GM18870 (cell line): ENCODE data around the gene FIP1L1.
"Not testable (repeated sequence)": the region's sequence is repeated elsewhere in the genome, so short reads cannot be mapped to it uniquely, and the experiment has no call there.

ENCODE experiments used
- ATAC-seq: cut with Tn5 transposase; IDR thresholded peaks from one replicate; pipeline ENCODE4 v1.9.1; 2021; ENCODE audit warnings: moderate library complexity; ENCODE audit not compliant: unreplicated experiment

FIP1L1 gene

GRCh38 chr4:53466576-53466975, 89.1 kb downstream of the FIP1L1 start:
- ATAC-seq = not testable (repeated sequence)

- no peak for ATAC-seq
Observed at GRCh38 chr4:53476232-53477037, 99.0 kb downstream of the FIP1L1 start.

- no peak for ATAC-seq
Observed at GRCh38 chr4:53477038-53477565, 99.7 kb downstream of the FIP1L1 start.

GRCh38 chr4:53477636-53478035, 100.2 kb downstream of the FIP1L1 start:
- ATAC-seq = no peak

- ATAC-seq = no peak
Observed at GRCh38 chr4:53478671-53479456, 101.4 kb downstream of the FIP1L1 start.

- no peak for ATAC-seq
Observed at GRCh38 chr4:53479736-53480525, 102.5 kb downstream of the FIP1L1 start.

- ATAC-seq = no peak
Observed at GRCh38 chr4:53480909-53481308, 103.5 kb downstream of the FIP1L1 start.

GRCh38 chr4:53481586-53481985, 104.1 kb downstream of the FIP1L1 start:
- ATAC-seq = no peak

GRCh38 chr4:53483250-53483649, 105.8 kb downstream of the FIP1L1 start:
- no peak for ATAC-seq

GRCh38 chr4:53484911-53485657, 107.6 kb downstream of the FIP1L1 start:
- ATAC-seq = no peak

GRCh38 chr4:53485658-53486040, 108.2 kb downstream of the FIP1L1 start:
- no peak for ATAC-seq

- no peak for ATAC-seq
Observed at GRCh38 chr4:53487766-53488165, 110.3 kb downstream of the FIP1L1 start.

- no peak for ATAC-seq
Observed at GRCh38 chr4:53489279-53489889, 111.9 kb downstream of the FIP1L1 start.

- no peak for ATAC-seq
Observed at GRCh38 chr4:53490161-53490956, 112.9 kb downstream of the FIP1L1 start.

GRCh38 chr4:53490965-53491622, 113.7 kb downstream of the FIP1L1 start:
- no peak for ATAC-seq

GRCh38 chr4:53494851-53495250, 117.4 kb downstream of the FIP1L1 start:
- ATAC-seq = no peak

- no peak for ATAC-seq
Observed at GRCh38 chr4:53497487-53498244, 120.2 kb downstream of the FIP1L1 start.

GRCh38 chr4:53498706-53499105, 121.3 kb downstream of the FIP1L1 start:
- ATAC-seq = no peak
